ENCODE data around the gene TCN2. TPM values are rescaled to one million over a fixed set of nuclear protein-coding genes. Genes with fewer than 3 reads are reported as not detected.

TCN2 gene
- total RNA-seq, 1 experiment from 2014 or later: 11.5 TPM

GRCh38 chr22:30561402-30562189, 45.4 kb upstream of the TCN2 start:
- Histone ChIP-seq H3F3A (ENCODE audit: insufficient read depth, low read depth) (peaks cover 17% of the 10 kb centered on the region; the same call in 1 of the 2 replicates), H3K9me3 (ENCODE audit: insufficient read depth, low read depth) (no peaks in the 10 kb centered on the region), H3K4me1 (replicated peaks; ENCODE audit: insufficient read depth) (peaks cover 20% of the 10 kb centered on the region), H3K27ac (peak overlapping the region; percentile 7; the same call in 1 of the 2 replicates), H3K79me2 (ENCODE audit: low read depth) (no peaks in the 10 kb centered on the region), H3K4me2 (peak overlapping the region; percentile 20), H3K4me3 (no peak overlapping the region), H3K36me3 (ENCODE audit: low read depth) (no peaks in the 10 kb centered on the region), H3K9me2 (ENCODE audit: insufficient read depth) (no peaks in the 10 kb centered on the region), H4K20me1 (ENCODE audit: insufficient read depth) (no peaks in the 10 kb centered on the region), H3K27me3 (ENCODE audit: insufficient read depth, low read depth) (no peaks in the 10 kb centered on the region), H2AFZ (no peak overlapping the region)
- ChIA-PET CTCF (interaction anchor here (0.5 to 0.7 kb wide), 3 partner anchors 48 to 361 kb away, joined by 6 to 14 read pairs (median 10); no protein-coding TSS in a partner anchor), POLR2A (ENCODE audit: unreplicated experiment) (interaction anchor here (0.6 kb wide), 1 partner anchor 373 kb away, joined by 3 read pairs; no protein-coding TSS in a partner anchor)
- no peak for TF ChIP-seq CTCF (conservative IDR thresholded peaks at IDR 0.05)
- no peak for TF ChIP-seq EZH2 (IDR thresholded peaks at IDR 0.05; ENCODE audit: low read depth)
- DNase-seq: peak in 1 of 2 experiments; percentile 42
- intact Hi-C loops (cut with micrococcal nuclease; ENCODE audit: unreplicated experiment): no loop called here
- BruUV-seq (replicated peaks): no TSS peak

- ChIA-PET CTCF (interaction anchor here (0.5 to 0.7 kb wide), 3 partner anchors 47 to 361 kb away, joined by 3 to 10 read pairs (median 6); no protein-coding TSS in a partner anchor), POLR2A (ENCODE audit: unreplicated experiment) (interaction anchor here (0.6 kb wide), 2 partner anchors 140 to 372 kb away, joined by 3 to 4 read pairs; no protein-coding TSS in a partner anchor)
- Histone ChIP-seq H2AFZ (no peak overlapping the region), H3K4me1 (replicated peaks; ENCODE audit: insufficient read depth) (peaks cover 20% of the 10 kb centered on the region), H3K9me3 (ENCODE audit: insufficient read depth, low read depth) (no peaks in the 10 kb centered on the region), H3K4me3 (no peak overlapping the region), H4K20me1 (ENCODE audit: insufficient read depth) (no peaks in the 10 kb centered on the region), H3F3A (ENCODE audit: insufficient read depth, low read depth) (peaks cover 17% of the 10 kb centered on the region; the same call in 1 of the 2 replicates), H3K79me2 (ENCODE audit: low read depth) (no peaks in the 10 kb centered on the region), H3K27ac (peak overlapping the region; percentile 7; the same call in 1 of the 2 replicates), H3K4me2 (peak overlapping the region; percentile 20), H3K9me2 (ENCODE audit: insufficient read depth) (no peaks in the 10 kb centered on the region), H3K27me3 (ENCODE audit: insufficient read depth, low read depth) (no peaks in the 10 kb centered on the region), H3K36me3 (ENCODE audit: low read depth) (no peaks in the 10 kb centered on the region)
- no TSS peak for BruUV-seq (replicated peaks)
- TF ChIP-seq EZH2 (IDR thresholded peaks at IDR 0.05; ENCODE audit: low read depth) (no peak), CTCF (conservative IDR thresholded peaks at IDR 0.05) (no peak)
- peak; percentile 89 to 97 for DNase-seq
- intact Hi-C loops (cut with micrococcal nuclease; ENCODE audit: unreplicated experiment): no loop called here
These were observed 44.6 kb upstream of the TCN2 start for GRCh38 chr22:30562366-30562765.

- intact Hi-C loops (cut with micrococcal nuclease; ENCODE audit: unreplicated experiment): no loop called here
- ChIA-PET POLR2A (ENCODE audit: unreplicated experiment) (interaction anchor here (0.6 kb wide), 1 partner anchor 22 kb away, joined by 4 read pairs; no protein-coding TSS in a partner anchor), CTCF (no interaction called here)
- H3K79me2 ChIP-seq (ENCODE audit: low read depth): no peaks in the 10 kb centered on the region
- TF ChIP-seq EZH2 (IDR thresholded peaks at IDR 0.05; ENCODE audit: low read depth): no peak
- TF ChIP-seq CTCF (conservative IDR thresholded peaks at IDR 0.05): no peak
- DNase-seq: no peak
- no TSS peak for BruUV-seq (replicated peaks)
- H3K36me3 ChIP-seq (ENCODE audit: low read depth): no peaks in the 10 kb centered on the region
- no peak overlapping the region for H2AFZ ChIP-seq
- no peaks in the 10 kb centered on the region for H3K9me2 ChIP-seq (ENCODE audit: insufficient read depth)
- no peak overlapping the region for H3K4me3 ChIP-seq
- H3K4me2 ChIP-seq: no peak overlapping the region
- H3K27ac ChIP-seq: no peak overlapping the region
- H3K9me3 ChIP-seq (ENCODE audit: insufficient read depth, low read depth): no peaks in the 10 kb centered on the region
- H3F3A ChIP-seq (ENCODE audit: insufficient read depth, low read depth): peaks cover 17% of the 10 kb centered on the region; the same call in 1 of the 2 replicates
- no peaks in the 10 kb centered on the region for H4K20me1 ChIP-seq (ENCODE audit: insufficient read depth)
- H3K27me3 ChIP-seq (ENCODE audit: insufficient read depth, low read depth): no peaks in the 10 kb centered on the region
- H3K4me1 ChIP-seq (replicated peaks; ENCODE audit: insufficient read depth): peaks cover 20% of the 10 kb centered on the region
These were observed 42.8 kb upstream of the TCN2 start for GRCh38 chr22:30564045-30564760.
